Astrocyte (in vitro differentiated cells and primary cell): ENCODE data around the gene PTPRD. TPM values are rescaled to one million over a fixed set of nuclear protein-coding genes. Genes with fewer than 3 reads are reported as not detected.
A peak's percentile ranks its signal among the peaks of the same experiment; 100 is the strongest.

ENCODE experiments used
- DNase-seq: peaks from one replicate; pipeline ENCODE4 v3.0.0-alpha.2; 2010; ENCODE audit warnings: low read depth
- FAIRE-seq: peaks from 2 replicates; lab custom pipeline; 2011; peaks lifted over from hg19 to GRCh38; lab: Jason Lieb, UNC
- H2AFZ ChIP-seq: 2 replicates; pipeline ENCODE4 v1.6.0; 2012; ENCODE audit warnings: low read depth, low read length, inconsistent platforms
- H3K27ac ChIP-seq: 2 replicates; pipeline ENCODE4 v1.5.1; 2011; ENCODE audit warnings: low read depth, low read length, inconsistent platforms
- H3K27me3 ChIP-seq: 2 replicates; pipeline ENCODE4 v1.6.0; 2011; ENCODE audit warnings: low read length, inconsistent platforms; ENCODE audit not compliant: insufficient read depth
- H3K36me3 ChIP-seq: 2 replicates; pipeline ENCODE4 v1.5.1; 2011; ENCODE audit warnings: low read length, inconsistent platforms; ENCODE audit not compliant: insufficient read depth
- H3K4me1 ChIP-seq: 2 replicates; pipeline ENCODE4 v1.5.1; 2011; ENCODE audit warnings: low read length, inconsistent platforms; ENCODE audit not compliant: insufficient read depth
- H3K4me2 ChIP-seq: 2 replicates; pipeline ENCODE4 v1.6.0; 2012; ENCODE audit warnings: low read length, inconsistent platforms
- H3K4me3 ChIP-seq: 2 replicates; pipeline ENCODE4 v1.5.1; 2011; ENCODE audit warnings: low read depth, mild to moderate bottlenecking, low read length, inconsistent platforms; ENCODE audit not compliant: insufficient read depth
- H3K79me2 ChIP-seq: 2 replicates; pipeline ENCODE4 v1.6.0; 2012; ENCODE audit warnings: mild to moderate bottlenecking, low read length, inconsistent platforms; ENCODE audit not compliant: insufficient read depth
- H3K9ac ChIP-seq: 2 replicates; pipeline ENCODE4 v1.6.0; 2012; ENCODE audit warnings: mild to moderate bottlenecking, low read length, inconsistent platforms
- H3K9me3 ChIP-seq: 2 replicates; pipeline ENCODE4 v1.5.1; 2012; ENCODE audit warnings: low read depth, mild to moderate bottlenecking, low read length, inconsistent platforms; ENCODE audit not compliant: insufficient read depth
- H4K20me1 ChIP-seq: 2 replicates; pipeline ENCODE4 v1.6.0; 2012; ENCODE audit warnings: low read length, inconsistent platforms; ENCODE audit not compliant: insufficient read depth
- H3K27ac Mint-ChIP-seq: one replicate; pipeline ENCODE4 v1.8.0; 2021; ENCODE audit warnings: mild to moderate bottlenecking, mixed read lengths; ENCODE audit not compliant: unreplicated experiment
- H3K27me3 Mint-ChIP-seq: one replicate; pipeline ENCODE4 v1.8.0; 2021; ENCODE audit warnings: low read depth, mixed read lengths; ENCODE audit not compliant: unreplicated experiment
- H3K36me3 Mint-ChIP-seq: one replicate; pipeline ENCODE4 v1.8.0; 2021; ENCODE audit warnings: low read depth, mixed read lengths; ENCODE audit not compliant: unreplicated experiment
- H3K4me1 Mint-ChIP-seq: one replicate; pipeline ENCODE4 v1.8.0; 2021; ENCODE audit warnings: low read depth, mixed read lengths; ENCODE audit not compliant: unreplicated experiment
- H3K4me3 Mint-ChIP-seq: one replicate; pipeline ENCODE4 v1.8.0; 2021; ENCODE audit warnings: mild to moderate bottlenecking, moderate library complexity, mixed read lengths; ENCODE audit not compliant: unreplicated experiment
- H3K9me3 Mint-ChIP-seq: one replicate; pipeline ENCODE4 v1.8.0; 2021; ENCODE audit warnings: mild to moderate bottlenecking, mixed read lengths; ENCODE audit not compliant: unreplicated experiment
- EZH2 ChIP-seq: IDR thresholded peaks from 2 replicates; pipeline ENCODE4 v1.6.1; 2012; ENCODE audit warnings: mild to moderate bottlenecking, low read length, inconsistent platforms; ENCODE audit not compliant: insufficient read depth
- total RNA-seq: library from RNA; stranded (reverse); gene quantifications from 2 replicates; pipeline ENCODE4 v1.2.1, GENCODE V29; 2021
- TF ChIP-seq, protein P1 (sequence below): IDR thresholded peaks from 2 replicates; pipeline ENCODE4 v1.5.1; 2011; ENCODE audit warnings: low read depth, mild to moderate bottlenecking, inconsistent platforms, low read length, moderate library complexity; ENCODE audit not compliant: insufficient read depth

The PTPRD gene
- total RNA-seq, 1 donor from 2014 or later: 88.1 TPM

DNA sequence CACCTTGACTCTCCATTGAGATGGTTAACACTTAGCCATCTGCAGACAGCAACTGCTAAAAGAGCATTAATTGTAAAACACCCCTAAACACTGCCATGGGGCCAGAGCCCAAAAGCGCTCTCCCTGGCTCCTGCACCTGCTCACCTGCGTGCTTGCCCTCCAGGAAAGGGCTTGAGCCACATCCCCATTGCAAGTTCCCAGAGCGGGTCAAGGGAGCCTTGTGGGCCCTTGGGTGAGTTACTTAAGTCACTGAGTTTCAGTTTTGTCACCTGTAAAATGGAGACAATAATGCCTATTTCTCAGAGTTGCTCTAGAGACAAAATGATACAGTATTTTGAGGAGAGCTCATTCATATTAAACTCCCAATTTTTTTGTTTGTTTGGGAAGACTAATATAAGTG is 967.8 kb downstream of the PTPRD start:
- Histone ChIP-seq H4K20me1 (no peaks in the 10 kb centered on the region), H3K27me3 (no peaks in the 10 kb centered on the region), H3K4me3 (no peak overlapping the region), H3K27ac (no peak overlapping the region), H3K9me3 (peaks cover 3% of the 10 kb centered on the region), H3K36me3 (no peaks in the 10 kb centered on the region), H2AFZ (no peak overlapping the region), H3K9ac (no peak overlapping the region), H3K4me2 (no peak overlapping the region), H3K4me1 (peaks cover 4% of the 10 kb centered on the region), H3K79me2 (no peaks in the 10 kb centered on the region)
- no peaks in the 10 kb centered on the region for H3K27me3 Mint-ChIP-seq
- no peak overlapping the region for H3K4me3 Mint-ChIP-seq
- TF ChIP-seq, protein P1, sequence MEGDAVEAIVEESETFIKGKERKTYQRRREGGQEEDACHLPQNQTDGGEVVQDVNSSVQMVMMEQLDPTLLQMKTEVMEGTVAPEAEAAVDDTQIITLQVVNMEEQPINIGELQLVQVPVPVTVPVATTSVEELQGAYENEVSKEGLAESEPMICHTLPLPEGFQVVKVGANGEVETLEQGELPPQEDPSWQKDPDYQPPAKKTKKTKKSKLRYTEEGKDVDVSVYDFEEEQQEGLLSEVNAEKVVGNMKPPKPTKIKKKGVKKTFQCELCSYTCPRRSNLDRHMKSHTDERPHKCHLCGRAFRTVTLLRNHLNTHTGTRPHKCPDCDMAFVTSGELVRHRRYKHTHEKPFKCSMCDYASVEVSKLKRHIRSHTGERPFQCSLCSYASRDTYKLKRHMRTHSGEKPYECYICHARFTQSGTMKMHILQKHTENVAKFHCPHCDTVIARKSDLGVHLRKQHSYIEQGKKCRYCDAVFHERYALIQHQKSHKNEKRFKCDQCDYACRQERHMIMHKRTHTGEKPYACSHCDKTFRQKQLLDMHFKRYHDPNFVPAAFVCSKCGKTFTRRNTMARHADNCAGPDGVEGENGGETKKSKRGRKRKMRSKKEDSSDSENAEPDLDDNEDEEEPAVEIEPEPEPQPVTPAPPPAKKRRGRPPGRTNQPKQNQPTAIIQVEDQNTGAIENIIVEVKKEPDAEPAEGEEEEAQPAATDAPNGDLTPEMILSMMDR: no peak
- no peak for TF ChIP-seq EZH2
- FAIRE-seq: no peak
- DNase-seq: no peak
- no peaks in the 10 kb centered on the region for H3K9me3 Mint-ChIP-seq
- H3K4me1 Mint-ChIP-seq: no peaks in the 10 kb centered on the region
- H3K36me3 Mint-ChIP-seq: no peaks in the 10 kb centered on the region
- H3K27ac Mint-ChIP-seq: no peak overlapping the region

DNA sequence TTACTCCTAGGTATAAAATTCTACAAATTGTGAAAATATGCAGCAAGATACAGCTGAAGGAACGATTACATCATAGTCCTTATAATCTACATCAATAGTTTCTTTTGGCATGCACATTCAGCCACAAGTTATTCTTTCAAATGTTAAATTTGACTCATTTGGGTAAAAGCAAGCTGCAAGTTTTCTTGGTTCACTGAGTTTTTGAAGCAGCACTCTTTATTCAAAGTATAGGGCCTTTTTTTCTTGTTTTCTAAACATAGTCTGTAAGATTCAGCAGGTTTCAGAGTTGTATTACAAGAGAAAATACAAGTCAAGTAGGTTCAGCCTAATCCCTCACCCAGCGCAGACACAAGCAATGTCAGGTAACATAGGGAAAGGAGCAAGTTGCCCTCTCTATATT is 981.5 kb downstream of the PTPRD start:
- no peaks in the 10 kb centered on the region for H3K9me3 Mint-ChIP-seq
- H3K4me1 ChIP-seq: no peaks in the 10 kb centered on the region
- DNase-seq: peak; percentile 31
- H3K27me3 ChIP-seq: peaks cover 6% of the 10 kb centered on the region
- no peak overlapping the region for H3K27ac ChIP-seq
- H2AFZ ChIP-seq: no peak overlapping the region
- H4K20me1 ChIP-seq: no peaks in the 10 kb centered on the region
- H3K27me3 Mint-ChIP-seq: no peaks in the 10 kb centered on the region
- no peaks in the 10 kb centered on the region for H3K36me3 Mint-ChIP-seq
- no peak for FAIRE-seq
- no peaks in the 10 kb centered on the region for H3K79me2 ChIP-seq
- no peak overlapping the region for H3K27ac Mint-ChIP-seq
- H3K4me1 Mint-ChIP-seq: no peaks in the 10 kb centered on the region
- H3K4me3 ChIP-seq: no peak overlapping the region
- no peak overlapping the region for H3K4me3 Mint-ChIP-seq
- no peak overlapping the region for H3K9ac ChIP-seq
- TF ChIP-seq, protein P1: no peak
- no peak for TF ChIP-seq EZH2
- no peaks in the 10 kb centered on the region for H3K36me3 ChIP-seq
- H3K9me3 ChIP-seq: no peaks in the 10 kb centered on the region
- H3K4me2 ChIP-seq: no peak overlapping the region

DNA sequence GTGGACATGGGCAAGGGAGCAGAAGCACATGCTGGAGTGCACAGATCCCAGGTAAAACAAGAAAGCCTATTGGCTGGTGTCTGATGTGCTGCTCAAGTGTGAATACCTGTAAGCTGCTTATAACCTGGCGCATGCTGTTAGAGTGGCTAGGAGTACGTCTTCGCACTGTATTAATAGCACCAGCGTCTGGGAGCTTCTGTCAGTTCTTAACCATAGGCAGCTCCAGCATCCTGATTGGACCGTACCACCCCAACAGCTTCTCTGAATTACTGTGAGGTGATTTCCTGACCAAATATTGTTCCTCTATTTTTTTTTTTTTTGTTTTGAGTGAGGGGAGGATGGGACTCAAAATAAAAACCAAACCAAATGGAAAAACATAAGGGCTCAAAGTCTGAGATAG is 987.6 kb downstream of the PTPRD start:
- H4K20me1 ChIP-seq: no peaks in the 10 kb centered on the region
- Mint-ChIP-seq H3K4me3 (no peak overlapping the region), H3K36me3 (no peaks in the 10 kb centered on the region), H3K9me3 (no peaks in the 10 kb centered on the region), H3K4me1 (no peaks in the 10 kb centered on the region), H3K27me3 (no peaks in the 10 kb centered on the region), H3K27ac (no peak overlapping the region)
- FAIRE-seq: no peak
- H2AFZ ChIP-seq: no peak overlapping the region
- H3K4me2 ChIP-seq: no peak overlapping the region
- no peaks in the 10 kb centered on the region for H3K36me3 ChIP-seq
- no peak for DNase-seq
- H3K4me3 ChIP-seq: no peak overlapping the region
- no peaks in the 10 kb centered on the region for H3K9me3 ChIP-seq
- no peaks in the 10 kb centered on the region for H3K79me2 ChIP-seq
- TF ChIP-seq, protein P1: no peak
- TF ChIP-seq EZH2: no peak
- no peaks in the 10 kb centered on the region for H3K4me1 ChIP-seq
- H3K9ac ChIP-seq: no peak overlapping the region
- H3K27ac ChIP-seq: no peak overlapping the region
- H3K27me3 ChIP-seq: peaks cover 3% of the 10 kb centered on the region
